Right lobe of liver (tissue), 6 donors: Measurements from ENCODE around the gene EPN3. TPM values are rescaled to one million over a fixed set of nuclear protein-coding genes. Genes with fewer than 3 reads are reported as not detected.

Source experiments
- ATAC-seq, 4 donors: fragments of 200-7000 bp; cut with Tn5 transposase; one replicate each; pipeline ENCODE4 v1.9.1; 2020; ENCODE audit warnings: mild to moderate bottlenecking in 4 of 4, moderate library complexity in 4 of 4
- DNase-seq, 3 donors: peaks; one replicate each; pipeline ENCODE4 v3.0.0-alpha.2; 2020
- H3K27ac ChIP-seq, 3 donors: fragments of 200-600 bp; one replicate each; pipeline ENCODE4 v1.8.0; 2022
- H3K27me3 ChIP-seq, 2 donors: fragments of 200-600 bp; one replicate each; pipeline ENCODE4 v1.8.0; 2022
- H3K36me3 ChIP-seq, 4 donors: fragments of 200-600 bp; sonication (generic) in 1 of 4; one replicate each; pipeline versions ENCODE4 v1.5.1 to v1.8.0; 2017 to 2022; ENCODE audit warnings: control low read depth in 1 of 4
- H3K4me1 ChIP-seq, 4 donors: fragments of 200-600 bp; sonication (generic) in 1 of 4; one replicate each; pipeline versions ENCODE4 v1.5.1 to v1.8.0; 2017 to 2022; ENCODE audit warnings: control low read depth in 1 of 4
- H3K4me3 ChIP-seq, 3 donors: fragments of 200-600 bp; one replicate each; pipeline ENCODE4 v1.8.0; 2022
- H3K9me3 ChIP-seq, 4 donors: fragments of 200-600 bp; sonication (generic) in 1 of 4; one replicate each; pipeline versions ENCODE4 v1.5.1 to v1.8.0; 2017 to 2022; ENCODE audit warnings: control low read depth in 1 of 4
- POLR2A ChIP-seq: fragments of 450-650 bp; IDR thresholded peaks from one replicate; pipeline ENCODE4 v1.6.1; 2017; ENCODE audit warnings: antibody characterized with exemption, mild to moderate bottlenecking
- WGBS: methylation state at CpG from one replicate; pipeline ENCODE4 v1.1.6; 2018; ENCODE audit warnings: low coverage, low lambda C conversion rate; ENCODE audit not compliant: insufficient coverage; ENCODE audit errors: missing lambda C conversion rate; 5-methylcytosine and 5-hydroxymethylcytosine counted together
- intact Hi-C, 2 donors: fragments of 100-400 bp; cut with DNase I; formaldehyde crosslinking; loops; one replicate each; pipeline versions ENCODE4 v1.11.2 to v1.14.1; 2022
- total RNA-seq, 6 experiments: library from RNA; depleted of rRNA in 2 of 6; stranded (reverse); fragments of >200 nt in 2 of 6; fragmentation: NEBNext Ultra II Directional in 3 of 6; extraction: Animal tissue kit (Norgen Biotek cat#: 25700) in 3 of 6; gene quantifications; one replicate each; pipeline versions ENCODE4 v1.1.0 to v1.2.4, GENCODE V29; 2016 to 2023
- TF ChIP-seq, protein P1 (sequence below), 4 donors: fragments of 200-600 bp in 3 of 4; fragments of 450-650 bp in 1 of 4; IDR thresholded peaks; one replicate each; pipeline versions ENCODE4 v1.5.1 to v1.8.0; 2016 to 2022; ENCODE audit warnings: antibody characterized with exemption in 4 of 4, mild to moderate bottlenecking in 2 of 4
- donor health status: DM: no; HTN: yes; CAD: no.
- donor health status: DM: no; HTN: no; CAD: no.
- donor health status: DM: no; HTN: no; CAD: no.
- donor health status: DM: no; HTN: yes; CAD: no.
- donor health status: DM: no; HTN: yes; CAD: no.

Gene EPN3
- total RNA-seq, 6 experiments from 2014 or later, result 0.06 to 0.27 TPM; not detected in 4

DNA sequence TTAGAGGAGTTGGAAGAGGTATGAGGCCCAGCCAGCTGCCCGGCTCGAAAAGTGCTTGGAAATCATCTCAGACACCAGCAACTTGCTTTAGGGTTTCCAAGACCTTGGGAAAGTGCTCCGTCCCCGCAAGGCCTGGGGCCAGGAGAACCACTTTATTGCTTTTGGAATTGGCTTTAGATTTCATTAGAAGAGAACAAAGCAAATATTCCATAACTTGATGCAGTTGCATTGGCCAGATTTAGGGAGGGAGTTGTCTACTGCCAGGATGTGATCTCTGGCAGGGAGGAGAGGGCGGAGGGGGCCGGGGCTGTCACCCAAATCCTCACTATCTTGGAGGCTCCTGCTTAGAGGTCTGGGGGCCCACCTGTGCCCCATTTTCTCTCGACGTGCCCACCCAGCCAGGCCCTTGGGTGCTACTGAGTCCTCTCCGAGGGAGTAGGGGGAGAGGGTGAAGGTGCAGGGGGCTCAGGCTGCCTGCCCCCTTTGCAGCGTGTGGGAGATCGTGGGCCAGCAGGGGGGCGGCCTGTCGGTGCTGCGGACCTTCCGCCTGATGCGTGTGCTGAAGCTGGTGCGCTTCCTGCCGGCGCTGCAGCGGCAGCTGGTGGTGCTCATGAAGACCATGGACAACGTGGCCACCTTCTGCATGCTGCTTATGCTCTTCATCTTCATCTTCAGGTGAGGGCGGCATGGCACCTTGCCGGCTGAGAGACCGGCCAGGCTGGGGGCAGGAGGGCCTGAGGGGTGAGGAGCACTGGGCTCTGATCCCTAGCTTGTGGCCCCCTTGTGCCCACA, 58.6 kb downstream of the EPN3 start:
- Histone ChIP-seq H3K4me1 (peaks cover 0 to 12% (median 0%) of the 10 kb centered on the region in 4 donors), H3K4me3 (no peak overlapping the region), H3K27me3 (no peaks in the 10 kb centered on the region), H3K36me3 (no peaks in the 10 kb centered on the region), H3K27ac (no peak overlapping the region), H3K9me3 (no peaks in the 10 kb centered on the region)
- DNase-seq (no peak), ATAC-seq (no peak)
- no peak for TF ChIP-seq POLR2A
- TF ChIP-seq, protein P1, sequence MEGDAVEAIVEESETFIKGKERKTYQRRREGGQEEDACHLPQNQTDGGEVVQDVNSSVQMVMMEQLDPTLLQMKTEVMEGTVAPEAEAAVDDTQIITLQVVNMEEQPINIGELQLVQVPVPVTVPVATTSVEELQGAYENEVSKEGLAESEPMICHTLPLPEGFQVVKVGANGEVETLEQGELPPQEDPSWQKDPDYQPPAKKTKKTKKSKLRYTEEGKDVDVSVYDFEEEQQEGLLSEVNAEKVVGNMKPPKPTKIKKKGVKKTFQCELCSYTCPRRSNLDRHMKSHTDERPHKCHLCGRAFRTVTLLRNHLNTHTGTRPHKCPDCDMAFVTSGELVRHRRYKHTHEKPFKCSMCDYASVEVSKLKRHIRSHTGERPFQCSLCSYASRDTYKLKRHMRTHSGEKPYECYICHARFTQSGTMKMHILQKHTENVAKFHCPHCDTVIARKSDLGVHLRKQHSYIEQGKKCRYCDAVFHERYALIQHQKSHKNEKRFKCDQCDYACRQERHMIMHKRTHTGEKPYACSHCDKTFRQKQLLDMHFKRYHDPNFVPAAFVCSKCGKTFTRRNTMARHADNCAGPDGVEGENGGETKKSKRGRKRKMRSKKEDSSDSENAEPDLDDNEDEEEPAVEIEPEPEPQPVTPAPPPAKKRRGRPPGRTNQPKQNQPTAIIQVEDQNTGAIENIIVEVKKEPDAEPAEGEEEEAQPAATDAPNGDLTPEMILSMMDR (IDR thresholded peaks at IDR 0.05), result no peak
- intact Hi-C loops, result no loop called here
- 95% methylated on average over 7 of the region's 24 CpGs for WGBS

DNA sequence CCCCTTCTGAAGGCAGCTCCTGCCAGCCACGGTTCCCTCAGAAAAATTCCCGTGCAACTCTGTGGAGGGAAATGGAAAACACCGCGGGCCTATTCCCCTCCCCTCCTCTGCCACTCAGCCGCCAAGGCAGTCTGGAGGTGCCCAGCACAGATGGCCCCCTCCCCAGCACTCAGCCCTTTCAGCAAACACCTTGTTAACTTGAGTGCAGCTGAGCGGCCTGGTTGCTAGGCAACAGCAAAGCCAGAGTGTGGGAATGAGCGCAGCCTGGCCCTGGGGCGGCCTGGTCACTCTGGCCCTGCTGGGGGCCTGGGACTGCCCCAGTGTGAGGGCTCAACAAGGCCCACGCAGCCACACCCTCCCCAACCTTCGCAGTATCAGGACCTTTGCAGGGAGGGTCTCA, 60.8 kb downstream of the EPN3 start:
- H3K27me3 ChIP-seq, result no peaks in the 10 kb centered on the region
- no peaks in the 10 kb centered on the region for H3K36me3 ChIP-seq
- no peak overlapping the region for H3K4me3 ChIP-seq
- DNase-seq (no peak), ATAC-seq (no peak)
- 90% methylated on average over 2 of the region's 10 CpGs for WGBS
- H3K27ac ChIP-seq, result no peak overlapping the region
- H3K4me1 ChIP-seq, result peaks cover 0 to 12% (median 0%) of the 10 kb centered on the region in 4 donors
- no peak for TF ChIP-seq POLR2A
- TF ChIP-seq, protein P1 (IDR thresholded peaks at IDR 0.05), result no peak
- intact Hi-C loops, result no loop called here
- no peaks in the 10 kb centered on the region for H3K9me3 ChIP-seq

Other genes with a start within 250 kb of the EPN3 start
- gene XYLT2, start 186.6 kb upstream of the EPN3 start, total RNA-seq, result 10 to 100 TPM in 3 of 6 experiments, 1 to 10 TPM in 3; 7.0 to 13.8 (median 9.4) TPM
- gene MRPL27, start 159.6 kb upstream of the EPN3 start, total RNA-seq, result 10 to 100 TPM; 34.3 to 69.4 (median 38.6) TPM
- 1 to 10 TPM in 1 of 6 experiments, under 1 TPM in 3, not detected in 2; 0.12 to 1.3 (median 0.66) TPM for gene EME1, start 159.5 kb upstream of the EPN3 start, total RNA-seq
- gene LRRC59, start 135.2 kb upstream of the EPN3 start, total RNA-seq, result 100 to 1,000 TPM in 2 of 6 experiments, 10 to 100 TPM in 4; 36.0 to 125 (median 64.0) TPM
- gene ACSF2, start 106.5 kb upstream of the EPN3 start, total RNA-seq, result 10 to 100 TPM; 25.1 to 60.9 (median 36.9) TPM
- 10 to 100 TPM in 2 of 6 experiments, 1 to 10 TPM in 4; 1.0 to 11.3 (median 3.8) TPM for gene CHAD, start 63.9 kb upstream of the EPN3 start, total RNA-seq
- 10 to 100 TPM; 17.9 to 26.6 (median 23.4) TPM for gene RSAD1, start 53.9 kb upstream of the EPN3 start, total RNA-seq
- gene MYCBPAP, start 24.3 kb upstream of the EPN3 start, total RNA-seq, result under 1 TPM in 1 of 6 experiments, not detected in 5; 0.51 TPM
- 100 to 1,000 TPM in 1 of 6 experiments, 10 to 100 TPM in 5; 29.6 to 203 (median 34.2) TPM for gene SPATA20, start 14.4 kb downstream of the EPN3 start, total RNA-seq
- gene CACNA1G, start 28.0 kb downstream of the EPN3 start, total RNA-seq, result not detected
- gene ABCC3, start 102.1 kb downstream of the EPN3 start, total RNA-seq, result 100 to 1,000 TPM; 146 to 286 (median 178) TPM
- 10 to 100 TPM; 13.9 to 17.4 (median 15.1) TPM for gene ANKRD40, start 175.2 kb downstream of the EPN3 start, total RNA-seq
- gene LUC7L3, start 186.9 kb downstream of the EPN3 start, total RNA-seq, result 10 to 100 TPM; 15.4 to 50.5 (median 31.0) TPM
- under 1 TPM in 1 of 6 experiments, not detected in 5; 0.29 TPM for gene ANKRD40CL, start 234.8 kb downstream of the EPN3 start, total RNA-seq